NCI-H446 (cell line): Measurements from ENCODE around the gene GEMIN7.
A peak's percentile ranks its signal among the peaks of the same experiment; 100 is the strongest.

Experiments used
- DNase-seq, 2 experiments: peaks; one replicate each; lab custom pipeline; 2025; lab: John Stamatoyannopoulos, UW

GEMIN7 gene

DNA sequence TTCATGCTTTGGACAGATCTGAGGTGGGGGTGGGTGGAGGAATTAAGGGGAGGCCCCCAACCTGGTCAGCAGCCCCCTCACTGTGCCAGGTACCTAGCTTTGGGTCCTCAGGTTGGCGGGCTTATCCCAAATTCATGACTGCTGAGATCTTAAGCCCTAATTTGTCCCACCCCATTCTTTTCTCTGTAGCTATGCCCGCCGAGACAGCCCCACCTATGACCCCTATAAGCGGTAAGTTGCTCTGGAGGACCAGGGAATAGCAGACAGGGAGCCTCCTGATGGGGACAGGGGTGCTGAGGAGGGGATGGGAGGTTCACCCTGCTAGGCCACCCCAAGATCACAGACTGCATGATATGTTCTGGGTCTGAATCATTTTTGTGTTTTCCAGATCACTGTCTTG is 17.1 kb upstream of the GEMIN7 start:
- DNase-seq = no peak

DNA sequence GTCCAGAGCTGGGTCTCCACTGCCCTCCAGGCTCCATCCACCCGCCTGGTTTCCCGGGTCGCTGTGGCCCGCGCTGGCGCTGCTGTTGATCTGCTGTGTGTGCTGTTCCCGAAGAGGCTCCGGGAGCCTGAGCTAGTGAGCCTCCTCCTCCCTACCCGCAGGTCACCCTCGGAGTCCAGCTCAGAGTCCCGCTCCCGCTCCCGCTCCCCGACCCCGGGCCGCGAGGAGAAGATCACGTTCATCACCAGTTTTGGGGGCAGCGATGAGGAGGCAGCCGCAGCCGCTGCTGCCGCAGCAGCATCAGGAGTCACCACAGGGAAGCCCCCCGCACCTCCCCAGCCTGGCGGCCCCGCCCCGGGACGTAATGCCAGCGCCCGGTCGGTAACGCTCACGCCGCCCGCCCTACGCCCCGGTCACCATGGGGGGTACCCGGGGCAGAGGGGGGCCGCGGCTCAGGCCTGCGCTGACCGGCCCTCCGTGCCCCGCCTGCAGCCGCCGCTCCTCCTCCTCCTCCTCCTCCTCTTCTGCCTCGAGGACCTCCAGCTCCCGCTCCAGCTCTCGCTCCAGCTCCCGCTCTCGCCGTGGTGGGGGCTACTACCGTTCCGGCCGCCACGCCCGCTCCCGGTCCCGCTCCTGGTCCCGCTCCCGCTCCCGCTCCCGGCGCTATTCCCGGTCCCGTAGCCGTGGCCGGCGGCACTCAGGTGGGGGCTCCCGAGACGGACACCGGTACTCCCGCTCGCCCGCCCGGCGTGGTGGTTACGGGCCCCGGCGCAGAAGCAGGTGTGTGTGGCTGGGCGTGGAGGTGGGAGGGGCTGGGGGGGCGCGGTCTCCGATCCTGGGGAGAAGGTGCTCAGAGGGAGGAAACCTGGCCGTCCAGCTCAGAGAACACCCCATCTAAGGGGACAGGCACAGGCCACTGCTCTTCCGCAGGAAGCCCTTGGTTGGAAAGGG is 14.9 kb upstream of the GEMIN7 start:
- no peak for DNase-seq

DNA sequence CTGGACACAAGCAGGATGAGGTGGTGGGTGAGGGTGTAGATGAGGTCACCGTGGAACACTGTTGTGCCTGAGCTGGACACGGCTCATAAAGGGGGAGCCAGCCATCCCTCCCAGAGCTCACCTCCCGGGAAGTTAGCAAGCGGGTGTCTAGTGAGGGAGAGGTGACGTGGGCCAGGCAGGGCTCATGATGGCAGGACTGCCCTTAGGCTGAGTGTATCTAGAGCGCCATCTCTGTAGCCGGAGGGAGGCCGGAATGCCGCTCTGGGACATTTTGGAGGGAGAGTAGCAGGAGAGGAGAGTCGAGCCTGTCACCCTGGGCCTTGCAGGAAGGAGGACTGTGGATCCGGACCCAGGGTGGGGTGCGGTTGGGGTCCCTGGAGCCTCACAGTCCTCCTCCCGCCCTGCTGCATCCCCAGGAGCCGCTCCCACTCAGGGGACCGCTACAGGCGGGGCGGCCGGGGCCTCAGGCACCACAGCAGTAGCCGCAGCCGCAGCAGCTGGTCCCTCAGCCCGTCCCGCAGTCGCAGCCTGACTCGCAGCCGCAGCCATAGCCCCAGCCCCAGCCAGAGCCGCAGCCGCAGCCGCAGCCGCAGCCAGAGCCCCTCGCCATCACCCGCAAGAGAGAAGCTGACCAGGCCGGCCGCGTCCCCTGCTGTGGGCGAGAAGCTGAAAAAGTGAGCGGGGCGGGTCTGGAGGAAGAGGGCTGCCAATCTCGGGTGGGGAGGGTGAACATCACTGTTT is 12.0 kb upstream of the GEMIN7 start:
- DNase-seq = no peak

DNA sequence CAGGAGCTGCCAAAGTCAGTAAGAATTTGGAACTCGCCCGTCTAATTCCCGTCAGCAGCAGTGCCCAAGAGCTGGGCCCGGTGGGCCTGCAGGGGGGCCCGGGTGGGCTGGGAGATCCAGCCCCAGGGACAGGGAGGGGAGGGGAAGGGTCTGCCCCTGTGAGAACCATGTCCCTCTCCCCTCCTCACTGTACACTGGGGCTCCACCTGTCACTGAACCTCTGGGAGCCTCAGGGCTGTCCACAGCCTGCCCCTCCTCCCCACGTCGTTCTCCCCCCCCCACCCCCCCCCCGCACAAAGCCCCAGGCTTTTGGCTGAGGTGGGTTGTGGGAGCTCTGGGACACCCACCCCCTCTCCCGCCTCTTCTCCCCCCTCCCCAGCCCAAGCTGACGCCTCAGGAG is 11.0 kb upstream of the GEMIN7 start:
- DNase-seq = no peak

DNA sequence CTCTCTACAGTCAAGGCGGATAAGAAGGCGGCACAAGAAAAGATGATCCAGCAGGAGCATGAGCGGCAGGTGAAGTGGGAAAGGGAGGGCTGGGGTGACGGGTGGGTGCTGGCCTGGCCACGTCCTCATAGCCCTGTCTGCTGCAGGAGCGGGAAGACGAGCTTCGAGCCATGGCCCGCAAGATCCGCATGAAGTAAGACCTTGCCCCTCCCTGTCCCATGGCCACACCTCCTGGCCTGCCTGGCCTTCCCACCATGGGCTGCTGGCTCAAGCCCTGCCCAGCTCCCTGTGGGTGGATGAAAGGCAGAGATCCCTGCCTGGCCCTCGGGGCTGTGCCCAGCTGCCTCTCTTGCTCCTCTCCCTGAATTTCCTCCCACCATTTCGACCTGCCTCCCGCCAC is 10.0 kb upstream of the GEMIN7 start:
- DNase-seq = no peak

DNA sequence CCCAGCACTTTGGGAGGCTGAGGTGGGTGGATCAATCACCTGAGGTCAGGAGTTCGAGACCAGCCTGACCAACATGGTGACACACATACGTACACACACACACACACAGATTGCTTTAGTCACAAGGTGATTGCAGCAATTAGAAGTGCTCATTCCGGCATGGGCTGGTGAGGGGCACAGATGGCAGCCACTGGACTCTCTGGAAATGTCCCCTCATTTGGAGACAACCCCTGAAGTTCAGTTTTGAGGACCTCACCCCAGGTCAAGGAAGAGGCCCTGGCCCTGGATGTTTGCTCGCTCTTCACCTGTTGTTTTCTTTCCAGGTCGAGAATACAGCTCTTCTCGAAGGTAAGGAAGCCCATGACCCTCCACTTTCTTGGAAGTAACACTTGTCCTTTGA is 8.8 kb upstream of the GEMIN7 start:
- no peak for DNase-seq

DNA sequence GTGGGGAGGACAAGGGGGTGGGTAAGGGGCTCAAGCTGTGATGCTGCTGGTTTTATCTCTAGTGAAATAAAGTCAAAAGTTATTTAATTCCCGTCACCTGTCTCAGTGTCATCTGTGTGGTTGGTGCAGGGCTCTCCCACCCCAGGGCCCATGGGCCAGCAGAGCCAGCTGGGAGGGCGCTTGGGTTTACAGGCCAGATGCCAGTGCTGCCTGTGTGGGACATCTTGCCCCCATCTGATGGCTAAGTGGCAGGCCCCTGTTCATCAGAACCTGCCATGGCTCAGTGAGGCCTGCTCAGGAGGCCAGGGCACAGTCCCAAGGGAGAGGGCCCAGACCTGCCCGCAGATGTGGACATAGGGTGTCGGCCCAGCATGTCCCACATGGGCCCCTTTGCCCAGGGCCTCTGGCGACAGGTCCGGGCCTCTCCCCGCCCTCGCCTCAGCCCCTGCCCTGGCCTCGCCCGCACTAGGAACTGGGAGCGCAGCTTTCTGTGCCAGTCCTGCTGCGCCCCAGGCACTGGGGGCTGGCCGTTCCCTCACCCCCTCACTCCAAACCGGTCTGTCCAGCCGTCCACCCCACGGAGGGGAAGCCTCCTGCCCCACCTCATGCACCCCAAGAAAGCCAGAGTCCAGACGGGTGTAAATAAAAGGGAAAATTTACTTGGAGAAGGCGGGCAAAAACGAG is 8.1 kb upstream of the GEMIN7 start:
- no peak for DNase-seq

DNA sequence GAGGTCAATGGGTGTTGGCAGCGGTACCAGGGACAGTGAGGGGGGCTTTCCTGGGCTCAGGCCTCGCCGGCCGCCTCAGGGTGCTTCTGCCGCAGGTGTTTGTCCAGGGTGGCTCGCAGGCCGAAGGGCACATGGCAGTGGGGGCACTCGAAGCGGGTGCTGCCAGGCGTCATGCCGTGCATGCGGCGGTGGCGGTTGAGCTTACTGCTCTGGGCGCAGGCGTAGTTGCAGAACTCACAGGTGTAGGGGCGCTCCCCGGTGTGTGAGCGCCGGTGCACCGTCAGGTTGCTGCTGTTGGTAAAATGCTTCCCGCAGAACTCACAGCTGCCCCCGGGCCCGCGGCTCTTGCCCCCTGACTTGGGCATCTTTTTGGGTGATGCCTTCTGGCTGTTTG is 7.5 kb upstream of the GEMIN7 start:
- DNase-seq = no peak

DNA sequence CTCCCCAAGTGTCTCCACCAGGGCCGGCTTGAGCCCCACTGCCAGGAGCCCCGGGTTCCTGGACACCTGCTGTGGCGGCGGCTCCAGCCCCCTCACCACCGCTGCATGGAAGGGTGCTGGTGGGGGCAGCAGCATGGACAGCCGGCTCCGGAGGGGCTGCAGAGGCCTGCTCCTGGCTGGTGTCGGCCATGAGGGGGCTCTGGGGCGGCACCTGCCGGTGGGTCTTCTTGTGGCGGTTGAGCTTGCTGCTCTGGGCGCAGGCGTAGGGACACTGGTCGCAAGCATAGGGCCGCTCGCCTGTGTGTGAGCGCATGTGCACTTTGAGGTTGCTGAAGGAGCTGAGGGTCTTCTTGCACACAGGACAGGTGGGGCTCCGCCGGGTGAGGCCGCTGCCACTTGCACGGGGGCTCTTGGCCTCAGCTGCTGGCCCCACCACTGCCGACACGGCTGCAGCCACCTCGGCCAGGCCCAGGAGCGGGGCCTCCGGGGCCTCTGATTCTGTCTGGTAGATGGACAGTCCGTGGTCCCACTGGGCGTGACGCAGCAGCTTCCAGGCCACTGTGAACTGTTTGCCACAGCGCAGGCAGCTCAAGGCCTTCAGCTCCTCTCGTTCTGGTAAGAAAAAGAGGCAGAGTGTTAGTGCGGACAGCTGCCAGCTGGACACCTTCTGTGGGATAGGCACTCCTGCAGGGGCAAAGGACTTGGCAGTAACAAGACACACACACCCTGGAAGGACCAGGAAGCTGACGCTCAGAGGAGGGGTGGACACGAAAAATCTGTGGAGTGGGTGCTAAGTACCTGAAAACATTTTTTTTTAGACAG is 6.9 kb upstream of the GEMIN7 start:
- no peak for DNase-seq

DNA sequence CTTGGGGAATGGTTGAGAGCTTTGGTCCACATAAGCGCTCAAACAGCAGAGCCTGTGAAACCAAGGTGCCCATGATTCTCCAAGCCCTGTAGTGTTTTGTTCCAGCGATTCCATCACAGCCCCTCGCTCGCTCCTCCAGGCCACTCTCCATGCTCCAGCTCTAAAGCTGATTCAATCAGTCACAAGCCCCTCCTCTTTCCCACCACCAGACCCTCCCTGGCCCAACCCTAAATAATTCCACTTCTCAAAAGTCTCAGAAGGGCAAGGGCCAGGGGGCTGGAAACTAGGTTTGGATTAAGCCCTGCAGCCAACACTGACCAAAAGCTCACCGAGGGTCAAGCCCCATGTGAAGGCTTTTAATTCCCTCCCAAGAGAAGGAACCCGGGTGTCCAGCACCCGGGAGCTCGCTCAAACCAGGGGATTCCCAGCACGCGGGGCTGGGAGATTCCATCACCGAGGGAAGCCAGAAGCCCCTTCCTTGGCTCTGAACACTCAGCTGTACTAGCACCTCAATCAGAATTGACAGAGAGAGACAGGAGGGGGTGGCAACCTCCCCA is 4.2 kb upstream of the GEMIN7 start:
- DNase-seq = no peak

DNA sequence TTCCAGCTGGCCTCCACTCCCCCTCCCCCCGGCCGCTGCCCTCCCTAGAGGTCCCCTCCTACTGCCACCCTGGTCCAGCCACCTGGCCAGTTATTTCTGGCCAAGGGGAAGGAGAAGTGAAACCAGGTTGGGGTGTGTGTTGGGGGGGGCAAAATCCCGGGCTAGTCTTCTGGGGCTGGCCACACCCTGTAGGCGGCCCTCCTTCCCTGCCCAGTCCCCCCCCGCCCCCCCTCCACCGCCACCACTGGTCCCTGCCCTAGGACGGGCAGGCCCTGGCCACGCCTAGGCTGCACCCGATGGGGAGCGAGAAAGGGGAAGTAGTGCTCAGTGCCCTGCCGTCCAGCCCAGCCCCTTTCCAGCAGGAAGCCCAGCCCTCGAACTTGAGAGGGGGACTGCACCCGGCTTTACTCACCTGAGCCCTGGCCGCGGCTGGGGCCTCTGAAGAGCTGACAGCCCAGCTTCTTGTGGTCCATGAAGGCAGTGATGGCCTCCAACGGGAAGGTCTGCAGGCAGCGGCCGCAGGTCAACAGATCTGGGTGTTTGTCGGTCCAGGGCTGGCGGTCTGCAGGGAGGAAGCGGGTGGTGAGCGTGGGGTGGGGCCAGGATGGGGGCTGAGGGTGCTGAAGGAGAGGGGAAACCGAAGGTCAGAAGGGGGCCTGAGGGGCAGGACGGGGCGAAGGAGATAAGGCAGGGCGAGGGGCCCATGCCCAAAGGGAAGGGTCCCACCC is 3.6 kb upstream of the GEMIN7 start:
- DNase-seq = peak in 1 of 2 experiments; percentile 56

DNA sequence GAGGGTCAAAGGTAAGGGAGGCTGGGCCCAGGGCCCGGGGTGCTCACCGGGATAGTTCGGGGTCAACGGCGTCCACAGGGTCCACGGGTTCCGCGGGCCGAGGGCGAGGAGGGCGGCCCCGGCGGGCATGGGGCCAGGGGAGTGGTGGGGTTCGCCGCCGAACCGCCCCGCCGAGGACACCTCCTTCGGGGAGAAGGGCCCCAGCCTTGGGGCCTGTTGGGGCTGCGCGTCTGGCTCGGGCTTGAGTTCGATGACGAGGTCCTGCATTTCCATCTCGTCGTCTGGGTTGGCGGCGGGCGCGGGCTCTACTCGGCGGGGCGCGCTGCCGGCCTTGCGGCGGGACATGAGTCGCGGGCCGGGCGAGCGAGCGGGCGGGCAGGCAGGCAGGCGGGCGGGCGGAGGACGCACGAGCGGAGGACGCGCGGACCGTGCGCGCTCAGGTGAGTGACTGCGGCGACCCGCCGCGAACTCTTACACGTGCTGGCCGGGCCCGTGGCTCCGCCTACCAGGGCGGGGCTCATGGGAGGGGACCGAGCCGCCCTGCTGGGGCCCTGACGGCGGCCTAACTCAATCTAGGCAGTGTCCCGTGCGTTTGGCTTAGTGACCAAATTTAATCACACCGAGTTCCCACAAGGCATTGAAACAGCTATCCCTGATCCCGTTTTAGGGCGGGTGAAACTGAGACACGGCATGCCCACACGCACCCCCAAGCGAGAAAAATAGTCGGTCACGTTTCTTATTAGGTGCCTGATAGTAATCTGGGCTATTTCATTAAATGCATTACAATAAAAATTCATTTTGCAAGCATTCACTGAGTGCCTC is 2.8 kb upstream of the GEMIN7 start, which contains the start of gene ZNF296:
ZNF296 (minus strand) TSS at position 450 of the 822 bp plus-strand sequence; CDS start at position 345, 105 bp downstream.
- peak; percentile 33 to 82 for DNase-seq

DNA sequence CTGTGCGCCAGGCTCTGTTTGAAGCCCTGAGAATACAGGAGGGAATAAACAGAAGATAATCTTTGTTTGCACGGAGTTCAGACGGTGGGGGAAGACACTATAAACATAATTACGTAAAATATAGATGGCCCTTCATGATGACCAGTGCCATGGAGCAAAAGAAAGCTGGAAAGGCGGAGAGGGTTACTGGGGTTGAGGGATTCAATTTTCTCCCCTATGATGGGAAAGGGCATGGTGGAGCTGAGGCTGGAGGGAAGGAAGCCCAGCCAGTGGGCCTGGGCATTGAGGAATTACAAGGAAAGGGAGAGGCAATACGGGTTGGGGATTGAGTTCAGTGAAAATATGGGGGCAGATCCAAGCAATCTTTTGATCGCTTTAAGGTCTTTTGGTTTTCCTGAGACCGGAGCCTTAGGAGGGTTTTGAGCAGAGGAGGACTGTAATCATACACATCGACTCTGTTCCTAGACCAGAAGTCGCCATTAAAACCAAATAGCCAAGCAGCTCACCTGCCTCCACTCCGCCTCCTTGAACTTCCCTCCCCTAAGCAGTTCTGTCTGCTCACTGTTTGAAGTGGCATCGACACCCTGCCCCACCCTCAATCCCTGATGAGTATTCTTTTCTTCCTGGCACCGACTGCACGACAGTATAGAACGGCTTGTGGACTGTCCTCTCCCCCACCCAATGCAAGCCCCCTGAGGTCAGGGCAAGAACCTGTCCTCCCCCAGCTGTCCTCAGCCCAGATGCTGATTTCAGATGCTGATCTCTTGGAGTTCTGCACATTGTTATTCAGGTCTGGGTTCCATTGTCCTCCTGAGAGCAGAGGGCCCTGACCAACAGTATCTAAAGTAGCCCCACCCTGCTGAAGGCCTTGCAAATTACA is 2.0 kb upstream of the GEMIN7 start:
- DNase-seq = no peak

DNA sequence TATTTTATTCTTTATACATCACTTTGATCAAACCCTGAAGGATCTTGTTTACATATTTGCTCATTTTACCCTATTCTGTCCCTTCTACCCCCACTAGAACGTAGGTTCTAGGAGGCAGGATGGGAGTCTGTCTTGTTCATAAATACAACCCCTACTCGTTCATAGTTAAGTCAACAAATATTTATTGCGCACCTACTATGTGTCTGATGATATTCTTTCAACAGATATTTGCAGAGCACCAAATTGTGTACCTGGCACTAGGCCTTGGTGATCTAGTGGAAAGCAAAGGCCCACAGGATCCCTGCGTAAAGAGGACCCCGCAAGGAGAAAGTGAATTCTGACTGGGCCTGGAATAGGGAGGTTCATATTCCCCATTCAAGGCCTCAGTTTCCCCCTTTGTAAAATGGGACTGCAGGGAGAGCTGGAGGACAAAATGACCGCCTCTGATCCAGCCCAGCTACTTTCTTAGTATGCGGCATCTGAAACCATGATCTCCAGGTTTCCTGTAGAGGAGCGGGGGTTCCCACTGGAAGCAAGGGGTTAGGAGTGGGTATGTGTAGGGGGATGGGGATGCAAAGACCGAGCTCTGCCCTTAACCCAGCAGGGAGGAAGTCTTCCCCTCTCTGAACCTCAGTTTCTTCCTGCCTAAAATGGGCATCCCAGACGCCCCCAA is 534 bp upstream of the GEMIN7 start:
- no peak for DNase-seq

DNA sequence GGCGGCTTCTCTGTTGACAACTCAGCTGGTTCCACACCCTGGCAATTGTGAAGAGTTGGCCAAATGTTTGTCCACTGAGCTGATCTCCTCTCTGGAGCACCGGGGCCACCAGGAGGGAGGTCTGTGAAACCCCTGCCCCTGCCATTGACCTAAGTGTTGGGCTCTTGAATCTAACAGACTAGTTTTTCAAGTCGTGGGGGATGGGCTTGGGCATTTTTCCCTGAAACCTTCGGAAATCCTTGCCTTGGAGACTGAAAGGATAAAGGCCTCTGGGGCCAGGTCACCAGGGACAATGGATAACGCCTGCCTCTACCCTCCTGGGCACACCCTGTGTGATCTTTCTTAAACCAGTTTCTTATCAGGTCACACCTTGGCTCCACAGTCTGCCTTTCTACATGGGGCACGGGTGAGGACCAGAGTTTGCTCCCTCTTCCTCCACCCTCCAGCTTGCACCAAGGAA is 881 bp downstream of the GEMIN7 start:
- no peak for DNase-seq

DNA sequence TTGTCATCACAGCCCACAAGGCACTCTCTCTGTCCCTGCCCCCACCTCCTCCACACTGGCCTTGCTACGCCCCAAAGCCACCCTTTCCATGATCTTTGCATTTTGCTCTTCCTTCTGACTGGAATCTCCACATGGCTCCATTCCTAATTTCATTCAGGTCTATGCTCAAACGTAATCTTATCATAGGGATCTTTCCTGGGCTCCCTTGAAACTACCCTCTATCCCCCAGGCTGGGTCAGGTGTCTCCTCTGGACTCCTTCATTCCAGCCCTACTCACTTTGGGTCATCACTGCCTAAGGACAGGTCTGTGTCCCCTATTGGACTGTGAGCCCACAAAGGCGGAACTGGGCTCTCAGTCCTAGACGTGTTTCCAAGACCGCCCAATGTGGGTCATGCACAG is 3.1 kb downstream of the GEMIN7 start:
- DNase-seq = no peak

DNA sequence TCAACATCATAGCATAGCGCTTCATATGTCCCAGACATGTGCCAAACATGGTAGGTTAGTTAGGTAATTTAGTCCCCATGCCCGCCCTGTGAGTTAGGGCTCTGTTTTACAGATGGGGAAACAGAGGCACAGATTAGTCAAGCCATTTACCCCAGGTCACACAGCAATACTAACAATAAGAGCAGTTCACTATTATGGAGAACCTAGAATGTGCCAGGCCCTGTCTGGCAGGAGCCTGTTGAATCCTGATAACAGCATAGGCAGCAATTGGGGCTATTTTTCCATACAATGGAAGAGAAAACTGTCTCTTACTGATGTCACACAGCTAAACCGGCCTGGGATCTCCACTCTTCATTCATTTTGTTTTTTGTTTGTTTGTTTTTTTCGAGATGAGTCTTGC is 7.4 kb downstream of the GEMIN7 start:
- DNase-seq = no peak

DNA sequence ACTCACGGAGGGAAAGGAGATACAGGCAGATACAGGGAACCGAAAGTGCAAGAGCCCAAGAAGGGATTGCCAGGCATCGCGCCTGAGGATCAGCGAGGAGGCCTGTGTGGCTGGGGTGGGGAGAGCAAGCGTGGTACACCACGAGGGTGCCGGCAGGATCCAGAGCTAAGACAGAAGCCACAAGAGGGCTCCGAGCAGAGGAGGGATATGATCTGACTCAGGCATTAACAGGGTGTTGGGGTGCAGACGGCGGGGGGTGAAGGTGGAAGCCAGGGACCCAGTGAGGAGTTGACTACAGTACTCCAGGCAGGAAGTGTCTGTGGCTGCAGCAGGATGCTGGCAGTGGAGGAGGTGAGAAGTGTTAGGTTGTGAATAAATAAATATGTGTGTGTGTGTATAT is 8.5 kb downstream of the GEMIN7 start:
- DNase-seq = no peak
